GM18499 (cell line): ENCODE data around the gene PFKFB4.
"Not testable (repeated sequence)": the region's sequence is repeated elsewhere in the genome, so short reads cannot be mapped to it uniquely, and the experiment has no call there.

Source experiments
- ATAC-seq: cut with Tn5 transposase; IDR thresholded peaks from one replicate; pipeline ENCODE4 v1.9.1; 2021; ENCODE audit warnings: moderate number of reproducible peaks; ENCODE audit not compliant: insufficient read depth, unreplicated experiment

PFKFB4 gene

DNA sequence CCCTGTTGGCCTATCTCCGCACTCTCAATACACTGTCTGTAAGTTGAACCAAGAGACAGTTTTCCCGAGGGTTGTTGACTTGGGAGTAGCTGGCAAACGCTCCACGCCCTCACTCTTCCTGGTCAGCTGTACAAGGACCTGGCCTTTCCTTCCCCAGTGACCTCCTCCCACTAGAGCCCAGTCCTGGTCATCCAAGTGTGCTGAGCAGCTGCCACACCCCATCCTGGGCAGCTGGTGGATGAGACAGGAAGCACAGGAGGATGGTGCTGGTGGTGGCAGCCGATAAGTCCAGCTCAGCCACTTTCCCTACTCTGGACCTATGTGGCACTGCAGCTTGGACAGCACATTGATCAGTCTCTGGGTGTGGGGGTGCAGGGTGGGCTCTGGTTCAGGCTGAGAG lies 19.8 kb downstream of the PFKFB4 start:
- ATAC-seq = no peak

DNA sequence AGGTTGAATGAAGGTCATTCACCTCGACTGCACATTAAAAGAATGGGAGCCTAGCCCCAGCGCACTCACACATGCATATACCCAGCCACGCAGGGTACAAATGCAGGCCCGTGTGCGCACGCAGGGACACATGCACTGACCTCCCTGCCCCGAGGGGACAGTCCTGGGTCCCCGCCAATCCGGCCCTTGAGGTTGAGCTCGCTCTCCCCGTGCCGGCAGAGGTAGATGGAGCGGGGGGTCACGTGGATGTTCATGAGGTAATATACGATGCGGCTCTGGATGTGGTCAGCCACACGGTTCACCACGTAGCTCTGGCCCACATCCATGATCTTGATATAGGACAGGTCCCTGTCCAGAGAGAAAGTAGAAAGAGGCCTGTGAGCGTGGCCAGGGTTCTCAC lies 20.5 kb downstream of the PFKFB4 start:
- ATAC-seq = no peak

GRCh38 chr3:48535578-48535977 lies 21.0 kb downstream of the PFKFB4 start:
- ATAC-seq = no peak

DNA sequence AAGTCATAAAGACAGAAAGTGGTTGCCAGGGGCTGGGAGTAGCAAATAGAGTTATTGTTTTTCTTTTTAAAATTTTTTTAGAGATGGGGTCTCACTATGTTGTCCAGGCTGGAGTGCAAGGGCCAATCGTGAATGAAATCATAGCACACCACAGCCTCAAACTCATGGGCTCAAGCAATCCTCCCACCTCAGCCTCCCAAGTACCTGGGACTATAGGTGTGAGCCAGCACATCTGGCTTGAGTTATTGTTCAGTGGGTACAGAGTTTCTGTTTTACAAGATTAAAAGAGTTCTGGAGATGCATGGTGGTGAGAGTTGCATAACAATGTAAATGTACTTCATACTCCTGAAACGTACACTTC lies 23.6 kb downstream of the PFKFB4 start:
- no peak for ATAC-seq

- no peak for ATAC-seq
These were observed 24.2 kb downstream of the PFKFB4 start for GRCh38 chr3:48532271-48532976.

DNA sequence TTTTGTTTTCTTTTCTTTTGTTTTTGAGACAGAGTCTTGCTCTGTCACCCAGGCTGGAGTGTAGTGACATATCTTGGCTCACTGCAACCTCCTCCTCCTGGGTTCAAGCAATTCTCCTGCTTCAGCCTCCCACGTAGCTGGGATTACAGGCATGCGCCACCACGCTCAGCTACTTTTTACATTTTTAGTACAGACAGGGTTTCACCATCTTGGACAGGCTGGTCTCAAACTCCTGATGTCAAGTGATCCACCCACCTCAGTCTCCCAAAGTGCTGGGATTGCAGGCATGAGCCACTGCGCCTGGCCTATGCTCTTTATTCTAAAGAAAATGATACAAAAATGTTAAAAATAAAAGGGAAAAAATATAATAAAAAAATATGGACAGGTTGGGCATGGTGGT lies 25.9 kb downstream of the PFKFB4 start:
- ATAC-seq = not testable (repeated sequence)

GRCh38 chr3:48528754-48529153 lies 27.8 kb downstream of the PFKFB4 start:
- ATAC-seq = no peak

DNA sequence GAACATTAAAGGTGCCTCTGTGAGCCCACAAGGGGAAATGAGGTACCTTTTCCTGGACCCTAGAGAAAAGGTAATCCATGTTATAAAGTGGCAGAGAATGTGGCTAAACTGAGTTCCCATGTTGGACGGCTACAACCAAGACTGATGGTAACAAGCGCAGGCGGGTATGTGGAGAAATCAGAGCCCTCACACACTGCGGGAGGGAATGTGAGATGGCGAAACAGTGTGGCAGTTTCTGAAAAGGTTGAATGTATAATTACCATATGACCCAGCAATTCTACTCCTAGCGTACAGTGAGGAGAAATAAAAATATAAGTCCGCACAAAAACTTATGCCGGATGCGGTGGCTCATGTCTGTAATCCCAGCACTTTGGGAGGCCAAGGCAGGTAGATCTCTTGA lies 28.6 kb downstream of the PFKFB4 start:
- ATAC-seq = no peak

GRCh38 chr3:48524970-48525369 lies 31.6 kb downstream of the PFKFB4 start:
- no peak for ATAC-seq

DNA sequence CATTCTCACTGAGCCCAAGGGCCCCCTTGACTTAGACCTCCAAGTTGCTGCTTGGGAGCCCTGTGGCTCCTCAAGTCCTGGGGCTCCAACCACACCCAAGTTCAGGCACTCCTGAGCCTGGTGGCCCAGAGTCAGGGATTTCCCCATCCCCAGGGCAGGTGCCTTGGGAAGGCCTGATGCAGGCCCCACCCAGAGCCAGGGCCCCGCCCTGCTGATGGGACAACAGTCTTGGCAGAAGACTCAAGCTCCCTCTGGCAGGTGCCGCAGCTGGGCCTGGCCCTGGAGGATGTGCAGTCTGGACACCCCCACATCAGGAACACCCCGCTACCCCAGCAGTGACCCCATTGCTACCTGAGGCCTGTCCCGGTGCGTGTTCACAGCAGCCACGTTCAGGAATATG lies 35.0 kb downstream of the PFKFB4 start:
- no peak for ATAC-seq

DNA sequence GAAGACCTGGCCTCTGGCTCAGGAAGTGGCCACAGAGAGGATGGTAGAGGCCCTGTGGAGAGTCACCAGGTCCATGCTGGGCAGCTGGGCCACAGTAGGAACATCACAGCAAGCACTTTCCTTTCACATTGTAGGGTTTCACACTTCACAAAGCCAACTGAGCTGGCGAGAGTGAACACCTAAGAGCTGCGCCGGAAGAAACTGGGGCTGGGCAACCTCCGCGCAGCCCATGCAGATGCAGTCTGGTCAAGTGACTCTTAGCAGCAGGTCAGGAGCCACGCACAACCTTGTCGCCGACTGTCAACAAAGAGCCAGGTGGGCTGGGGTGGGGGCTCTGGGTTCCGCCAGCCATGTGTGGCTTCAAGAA lies 37.3 kb downstream of the PFKFB4 start:
- no peak for ATAC-seq

- ATAC-seq = no peak
These were observed 37.8 kb downstream of the PFKFB4 start for GRCh38 chr3:48518638-48519276.

DNA sequence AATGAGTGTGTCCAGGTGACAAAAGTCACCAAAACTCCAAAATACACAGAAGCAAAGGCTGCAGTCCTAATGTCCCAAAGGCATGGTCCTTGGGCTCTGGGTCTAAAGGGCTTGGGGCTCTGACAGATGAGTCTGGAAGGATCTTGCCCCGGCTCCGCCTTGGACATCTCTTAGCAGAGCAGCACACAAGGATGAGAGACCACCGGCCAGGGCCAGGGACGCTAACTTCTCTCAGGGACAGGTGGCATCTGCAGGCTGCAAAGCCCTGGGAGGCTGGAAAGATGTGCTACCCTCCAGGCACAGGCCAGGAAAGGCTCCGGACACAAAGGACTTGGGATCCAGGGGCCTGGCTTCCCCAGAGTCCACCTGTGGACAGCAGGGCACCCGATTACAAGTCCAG lies 38.5 kb downstream of the PFKFB4 start:
- no peak for ATAC-seq

GRCh38 chr3:48516571-48516970 lies 40.0 kb downstream of the PFKFB4 start:
- ATAC-seq = no peak

DNA sequence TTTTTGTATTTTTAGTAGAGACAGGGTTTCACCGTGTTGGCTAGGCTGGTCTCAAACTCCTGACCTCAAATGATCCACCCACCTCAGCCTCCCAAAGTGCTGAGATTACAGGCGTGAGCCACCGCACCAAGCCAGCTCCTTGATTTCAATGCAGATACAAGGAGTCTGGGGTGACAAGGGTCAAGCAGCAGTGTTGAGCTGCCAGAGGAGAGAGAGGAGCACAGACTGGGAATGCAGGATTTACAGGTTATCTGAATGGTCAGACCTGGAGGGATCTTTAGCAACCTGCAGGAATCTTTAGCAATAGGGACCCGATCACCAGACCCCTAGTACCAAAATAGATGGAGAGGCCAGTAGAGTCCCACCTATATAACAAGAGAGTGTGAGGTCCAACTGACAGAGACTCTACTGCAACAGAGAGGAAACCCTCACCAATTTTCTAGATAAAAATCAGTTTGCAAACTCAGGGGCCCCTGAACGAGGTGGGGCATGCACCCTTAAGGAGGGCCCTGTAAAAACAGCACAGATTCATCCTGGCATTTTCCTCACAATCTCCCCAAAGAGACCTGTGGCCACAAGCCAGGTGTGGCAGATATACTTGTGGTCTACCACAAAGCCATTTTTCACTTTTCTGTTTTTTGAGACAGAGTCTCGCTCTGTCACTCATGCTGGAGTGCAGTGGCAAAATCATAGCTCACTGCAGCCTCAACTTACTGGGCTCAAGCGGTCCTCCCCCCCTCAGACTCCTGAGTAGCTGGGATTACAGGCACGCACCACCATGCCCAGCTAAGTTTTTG lies 42.0 kb downstream of the PFKFB4 start:
- no peak for ATAC-seq

- no peak for ATAC-seq
These were observed 45.1 kb downstream of the PFKFB4 start for GRCh38 chr3:48511551-48511950.

- ATAC-seq = no peak
These were observed 49.1 kb downstream of the PFKFB4 start for GRCh38 chr3:48507256-48508061.

- ATAC-seq = no peak
These were observed 50.6 kb downstream of the PFKFB4 start for GRCh38 chr3:48505968-48506504.

- no peak for ATAC-seq
These were observed 51.5 kb downstream of the PFKFB4 start for GRCh38 chr3:48505146-48505545.
